Adipose tissue (tissue), 3 donors: ENCODE measurements around the gene RPS6KA2. TPM values are rescaled to one million over a fixed set of nuclear protein-coding genes. Genes with fewer than 3 reads are reported as not detected.
"Not testable (repeated sequence)": the region's sequence is repeated elsewhere in the genome, so short reads cannot be mapped to it uniquely, and the experiment has no call there.

Experiments
- H3K27ac ChIP-seq: one replicate; pipeline ENCODE4 v1.5.1; 2013; ENCODE audit warnings: low read depth, low read length
- WGBS, 3 donors: extraction: QIAGEN DNeasy Blood & Tissue Kit; methylation state at CpG; one replicate each; pipeline ENCODE4 v1.1.7; 2013; 5-methylcytosine and 5-hydroxymethylcytosine counted together
- polyA plus RNA-seq, 3 donors: library from polyadenylated mRNA; stranded (reverse); fragments of 200-250 nt; gene quantifications; one replicate each; pipeline ENCODE4 v1.2.3, GENCODE V29; 2013
- donor health status: healthy with polysubstance abuse.
- donor health status: Bipolar disorder and iron deficiency.
- donor health status: healthy.

Gene RPS6KA2
- polyA plus RNA-seq, 3 donors: 15.8 to 31.8 (median 23.5) TPM

DNA sequence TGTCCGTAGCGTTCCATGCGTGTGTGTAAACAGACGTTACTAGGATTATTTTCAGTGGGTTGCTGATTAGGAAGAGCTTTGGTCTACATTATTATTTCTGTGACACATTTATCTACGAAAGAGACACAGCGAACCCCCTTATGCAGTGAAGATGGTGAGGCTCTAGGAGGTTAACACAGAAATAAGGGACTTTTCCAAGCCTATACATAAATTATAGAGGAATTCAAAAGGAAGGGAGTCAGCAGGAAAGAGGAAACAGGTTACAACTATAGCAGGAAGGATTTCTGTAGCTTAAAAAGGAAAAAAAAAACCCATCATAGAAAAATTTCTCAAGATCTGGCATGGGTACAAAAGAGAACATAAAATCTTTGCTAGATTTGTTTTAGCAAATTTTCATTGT, 12.9 kb upstream of the RPS6KA2 start:
- no peak overlapping the region for H3K27ac ChIP-seq
- WGBS, 3 donors: 75 to 79% (median 77%) methylated on average over 6 of the region's 6 CpGs

DNA sequence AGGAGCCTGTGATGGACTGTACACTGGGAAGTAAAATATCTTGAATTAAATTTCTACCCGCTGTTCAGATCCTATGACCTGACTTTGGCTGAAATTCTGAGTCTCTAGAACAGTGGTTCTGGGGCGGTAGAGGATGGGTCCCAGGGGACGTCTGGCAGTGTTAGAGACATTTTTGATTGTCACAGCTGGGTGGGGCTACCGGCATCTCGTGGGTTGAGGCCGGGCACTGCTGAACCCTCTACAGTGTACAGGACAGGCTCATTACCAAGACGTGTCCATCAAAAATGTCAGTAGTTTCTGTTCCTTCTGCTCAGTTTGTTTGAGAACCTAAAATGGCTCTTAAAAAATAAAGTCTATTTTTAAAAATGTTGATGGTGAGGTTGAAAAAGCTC, 11.5 kb upstream of the RPS6KA2 start:
- WGBS, 3 donors: 77 to 86% (median 85%) methylated on average over 7 of the region's 7 CpGs
- no peak overlapping the region for H3K27ac ChIP-seq

DNA sequence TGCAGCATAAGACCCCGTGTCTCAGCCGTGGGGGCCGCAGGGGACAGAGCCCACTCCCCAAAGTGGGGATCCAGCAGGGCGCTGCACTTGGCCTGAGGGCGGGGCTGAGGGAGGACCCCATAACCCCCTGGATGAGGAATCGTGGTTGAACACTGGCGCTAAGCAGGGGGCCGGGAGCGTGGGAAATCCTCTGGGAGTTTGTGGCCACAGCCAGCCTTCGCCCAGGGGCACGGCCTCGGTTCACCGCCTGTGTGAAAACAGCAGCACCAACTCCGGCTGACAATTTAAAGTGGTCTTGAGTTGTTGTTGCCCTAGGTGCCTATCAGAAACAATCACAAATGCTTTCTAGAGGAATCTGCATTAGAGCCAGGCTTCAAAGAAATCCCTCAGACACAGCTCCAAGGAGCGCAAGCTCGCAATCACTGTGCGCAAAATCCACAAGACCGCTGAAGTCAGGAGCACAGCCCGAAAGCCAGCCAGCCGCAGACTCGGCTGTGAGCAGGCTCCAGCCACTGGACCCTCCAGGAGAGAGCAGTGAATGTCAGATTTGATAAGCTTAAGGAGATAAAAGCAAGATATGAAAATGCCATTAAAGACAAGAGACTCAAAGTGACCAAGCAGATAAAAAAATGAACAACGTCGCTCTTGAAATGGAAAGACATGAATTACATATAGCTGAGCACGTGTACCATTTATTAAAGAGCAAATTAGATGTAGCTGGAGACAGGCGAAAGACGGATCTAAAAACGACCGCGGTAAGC, 10.9 kb upstream of the RPS6KA2 start:
- 89 to 94% (median 94%) methylated on average over 29 of the region's 29 CpGs for WGBS, 3 donors

DNA sequence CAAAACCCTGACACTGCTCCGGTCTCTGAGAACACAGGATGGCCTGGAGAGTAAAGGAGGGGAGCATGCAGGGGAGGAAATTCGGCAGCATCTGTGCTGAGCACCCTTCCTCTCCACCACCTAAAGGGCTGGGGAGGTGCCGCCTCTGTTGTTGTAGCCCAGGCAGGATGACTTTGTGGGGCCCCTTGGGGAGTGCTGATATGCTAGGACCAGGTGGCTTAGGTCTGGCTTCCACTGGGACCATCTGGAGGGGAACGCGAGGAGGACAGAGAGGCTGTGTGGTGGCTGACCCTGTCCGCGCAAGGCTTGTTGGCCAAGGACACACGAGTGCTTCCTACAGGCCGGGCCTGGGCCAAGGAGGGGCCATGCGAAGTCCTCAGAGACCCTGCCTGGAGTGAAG, 9.9 kb upstream of the RPS6KA2 start:
- WGBS, 3 donors: 67 to 81% (median 76%) methylated on average over 9 to 10 of the region's 10 CpGs
- no peak overlapping the region for H3K27ac ChIP-seq

More for the DNA sequence above, 10.9 kb upstream of the RPS6KA2 start:
- no peak overlapping the region for H3K27ac ChIP-seq

DNA sequence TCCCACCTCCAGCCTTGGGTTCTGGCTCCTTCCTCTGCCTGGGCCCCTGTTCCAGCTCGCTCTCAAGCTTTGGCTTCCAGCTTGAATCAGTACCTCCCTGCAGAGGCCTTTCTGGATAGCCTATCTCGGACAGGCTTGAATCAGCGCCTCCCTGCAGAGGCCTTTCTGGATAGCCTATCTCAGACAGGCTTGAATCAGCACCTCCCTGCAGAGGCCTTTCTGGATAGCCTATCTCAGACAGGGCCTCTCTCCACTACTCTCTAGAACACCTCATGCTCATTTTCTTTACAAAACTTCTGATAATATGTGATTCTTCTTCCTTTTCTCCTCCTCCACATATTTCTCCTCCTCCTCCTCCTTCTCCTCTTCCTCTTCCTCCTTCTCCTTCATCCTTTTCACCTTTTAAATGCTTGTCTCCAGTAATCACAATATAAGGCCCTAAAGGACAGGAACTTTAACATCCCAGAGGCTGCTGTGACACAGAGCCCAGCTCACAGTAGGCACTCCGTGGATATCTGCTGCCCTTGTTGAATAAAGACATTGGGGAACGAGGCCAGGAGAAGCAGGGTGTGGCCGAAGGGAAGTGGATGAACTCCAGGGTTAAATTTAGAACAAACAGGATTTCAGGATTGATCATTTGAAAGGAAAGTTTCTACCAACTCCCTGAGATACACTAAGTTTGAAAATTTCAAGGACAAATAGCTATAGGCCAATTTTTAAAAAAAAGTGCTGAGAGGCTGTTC, 9.3 kb upstream of the RPS6KA2 start:
- H3K27ac ChIP-seq: no peak overlapping the region
- WGBS, 3 donors: 60 to 75% (median 64%) methylated on average over 6 of the region's 6 CpGs

DNA sequence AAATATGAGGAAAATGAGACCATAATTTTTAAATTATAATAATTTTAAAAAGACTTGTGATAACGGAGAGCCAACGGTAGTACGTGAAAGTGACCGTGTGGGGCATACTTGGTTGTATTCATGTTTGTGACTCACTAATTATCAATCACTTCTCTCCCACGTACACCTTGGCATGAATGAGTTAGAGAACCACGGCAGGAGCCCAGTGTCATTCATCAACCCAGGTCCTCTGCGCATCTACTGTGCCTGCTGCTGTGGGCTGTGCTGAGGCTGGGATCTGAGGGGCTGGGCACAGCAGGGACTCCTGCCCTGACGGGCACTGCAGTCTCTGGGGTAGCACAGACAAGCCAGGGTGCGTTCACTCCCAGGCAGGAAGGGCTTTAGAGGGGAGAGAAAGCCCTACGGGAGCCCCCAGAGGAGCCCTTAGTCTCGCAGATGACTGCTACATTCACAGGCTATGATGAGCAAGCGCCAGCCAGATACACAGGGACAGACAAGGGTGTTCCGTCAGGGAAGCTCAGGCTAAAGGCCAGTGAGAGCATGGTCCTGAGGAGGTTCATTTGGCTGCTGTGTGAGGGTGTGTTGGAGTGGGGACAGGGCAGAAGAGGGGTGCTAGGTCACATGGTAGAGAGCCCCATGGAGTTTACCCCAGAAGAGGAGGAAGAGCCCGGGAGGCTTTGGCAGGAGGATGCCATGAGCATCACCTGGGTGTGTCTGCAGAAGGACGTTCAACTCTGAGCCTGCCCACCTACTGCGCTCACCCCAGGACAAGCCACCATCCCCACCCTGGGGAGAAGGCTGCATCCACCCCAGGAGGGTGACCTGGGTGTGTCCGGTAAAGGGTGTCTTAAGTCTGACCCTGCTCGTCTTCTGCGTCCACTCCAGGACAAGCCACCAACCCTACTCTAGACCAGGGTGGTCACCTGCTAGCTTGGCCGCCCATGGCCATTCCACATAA, 8.2 kb upstream of the RPS6KA2 start:
- no peak overlapping the region for H3K27ac ChIP-seq
- WGBS, 3 donors: 81 to 93% (median 93%) methylated on average over 20 of the region's 20 CpGs

DNA sequence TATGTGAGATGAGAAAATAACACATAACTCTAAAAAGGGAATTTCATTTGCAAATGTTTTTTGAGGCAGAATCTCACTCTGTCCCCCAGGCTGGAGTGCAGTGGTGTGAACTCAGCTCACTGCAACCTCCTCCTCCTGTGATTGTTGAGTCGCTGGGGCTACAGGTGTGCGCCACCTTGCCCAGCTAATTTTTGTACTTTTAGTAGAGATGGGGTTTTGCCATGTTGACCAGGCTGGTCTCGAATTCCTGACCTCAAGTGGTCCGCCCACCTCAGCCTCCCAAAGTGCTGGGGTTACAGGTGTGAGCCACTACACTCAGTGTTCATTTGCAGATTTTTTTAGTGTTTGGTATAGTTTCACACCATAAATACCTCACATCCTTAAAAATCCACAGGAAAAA, 7.5 kb upstream of the RPS6KA2 start:
- not testable (repeated sequence) for H3K27ac ChIP-seq
- 85 to 96% (median 96%) methylated on average over 4 of the region's 4 CpGs for WGBS, 3 donors

DNA sequence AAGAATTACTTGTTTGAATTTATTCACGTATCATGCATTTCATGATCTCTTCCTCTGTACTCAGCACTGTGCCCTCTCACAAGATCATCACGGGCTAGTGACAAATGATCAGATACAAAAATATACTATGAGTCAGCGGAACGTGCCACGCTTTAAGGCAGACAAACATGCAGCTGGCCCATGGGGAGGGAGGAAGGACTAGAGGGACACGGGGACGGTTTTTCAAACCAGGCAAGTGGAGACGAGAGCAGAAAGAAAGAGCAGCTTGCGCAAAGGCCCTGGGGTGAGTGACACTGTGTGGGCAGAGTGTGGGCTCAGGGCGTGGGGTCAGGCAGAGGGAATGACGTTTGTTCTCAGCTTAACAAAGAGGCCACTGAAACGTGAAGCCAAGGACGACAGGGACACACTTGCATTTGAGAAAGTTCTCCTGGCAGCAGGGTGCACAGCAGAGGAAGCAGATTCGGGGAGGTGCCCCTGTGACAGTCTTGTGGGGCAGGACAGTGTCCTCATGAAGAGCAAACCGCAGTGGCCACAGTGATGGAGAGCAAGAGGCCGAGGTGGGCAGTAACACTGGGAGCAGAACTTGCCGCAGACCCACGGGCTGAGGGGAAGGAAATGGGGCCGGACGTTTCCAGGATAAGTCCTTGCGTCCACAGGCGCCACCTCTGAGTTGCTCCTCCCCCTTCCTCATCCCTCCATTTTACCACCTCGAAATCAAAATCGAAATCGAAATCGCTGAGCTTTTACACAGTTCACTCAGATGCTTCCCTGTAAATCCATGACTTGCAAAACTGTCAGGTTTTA, 6.9 kb upstream of the RPS6KA2 start:
- 67 to 76% (median 67%) methylated on average over 26 of the region's 26 CpGs for WGBS, 3 donors
- H3K27ac ChIP-seq: no peak overlapping the region

DNA sequence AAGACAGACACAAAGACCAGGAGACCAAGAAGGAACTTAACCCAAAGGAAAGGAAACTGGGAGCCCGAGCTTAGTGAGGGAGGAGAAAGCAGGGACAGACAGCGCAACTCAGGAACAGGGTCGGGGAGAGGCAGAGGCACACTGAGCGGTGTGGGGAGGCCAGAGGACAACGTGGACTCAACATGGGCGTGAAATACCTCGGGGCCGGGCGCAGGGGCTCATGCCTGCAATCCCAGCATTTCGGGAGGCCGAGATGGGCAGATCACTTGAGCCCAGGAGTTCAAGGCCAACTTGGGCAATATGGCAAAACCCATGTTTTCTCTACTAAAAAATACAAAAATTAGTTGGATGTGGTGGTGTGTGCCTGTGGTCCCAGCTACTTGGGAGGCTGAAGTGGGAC, 5.7 kb upstream of the RPS6KA2 start:
- 94 to 95% (median 94%) methylated on average over 11 of the region's 11 CpGs for WGBS, 3 donors
- no peak overlapping the region for H3K27ac ChIP-seq

DNA sequence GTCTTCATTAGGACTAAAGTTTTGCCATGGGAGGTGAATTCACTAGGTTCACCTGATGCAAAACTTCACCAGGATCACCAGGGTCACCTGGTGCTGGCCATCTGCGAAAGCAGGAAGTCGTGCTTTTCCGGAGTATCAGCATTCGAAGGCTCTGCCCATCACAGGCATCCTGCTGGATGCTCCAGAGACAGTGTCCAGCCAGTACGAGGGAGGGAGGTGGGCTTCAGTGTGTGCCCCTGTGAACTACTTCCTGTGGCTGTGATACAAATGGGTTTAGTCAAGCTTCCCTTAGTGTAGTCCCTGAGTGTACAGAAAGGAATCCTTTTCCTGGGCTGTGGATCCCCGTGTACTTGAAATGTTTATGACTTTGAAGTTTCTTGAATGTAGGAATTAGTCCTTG, 3.4 kb upstream of the RPS6KA2 start:
- 66 to 73% (median 72%) methylated on average over 6 of the region's 6 CpGs for WGBS, 3 donors
- H3K27ac ChIP-seq: no peak overlapping the region

DNA sequence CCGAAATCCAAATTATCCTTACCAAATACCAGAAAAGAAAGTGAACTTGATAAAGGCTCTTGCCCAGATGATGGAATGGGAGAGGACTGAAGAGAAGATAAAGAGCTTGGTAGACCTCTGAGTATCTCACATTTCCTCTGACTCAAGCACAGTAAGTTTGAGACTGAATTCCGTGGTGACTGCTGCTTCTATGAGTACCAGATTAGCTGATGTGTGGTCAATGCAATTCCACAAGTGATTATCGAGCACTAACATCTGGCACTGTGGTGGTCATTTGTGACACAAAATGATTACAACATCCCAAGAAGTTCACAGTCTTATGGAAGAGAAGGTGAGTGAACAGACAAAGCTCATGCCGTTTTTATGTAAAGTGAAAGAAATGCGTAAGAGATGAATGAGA, 2.6 kb upstream of the RPS6KA2 start:
- 78 to 87% (median 83%) methylated on average over 5 of the region's 5 CpGs for WGBS, 3 donors
- no peak overlapping the region for H3K27ac ChIP-seq

DNA sequence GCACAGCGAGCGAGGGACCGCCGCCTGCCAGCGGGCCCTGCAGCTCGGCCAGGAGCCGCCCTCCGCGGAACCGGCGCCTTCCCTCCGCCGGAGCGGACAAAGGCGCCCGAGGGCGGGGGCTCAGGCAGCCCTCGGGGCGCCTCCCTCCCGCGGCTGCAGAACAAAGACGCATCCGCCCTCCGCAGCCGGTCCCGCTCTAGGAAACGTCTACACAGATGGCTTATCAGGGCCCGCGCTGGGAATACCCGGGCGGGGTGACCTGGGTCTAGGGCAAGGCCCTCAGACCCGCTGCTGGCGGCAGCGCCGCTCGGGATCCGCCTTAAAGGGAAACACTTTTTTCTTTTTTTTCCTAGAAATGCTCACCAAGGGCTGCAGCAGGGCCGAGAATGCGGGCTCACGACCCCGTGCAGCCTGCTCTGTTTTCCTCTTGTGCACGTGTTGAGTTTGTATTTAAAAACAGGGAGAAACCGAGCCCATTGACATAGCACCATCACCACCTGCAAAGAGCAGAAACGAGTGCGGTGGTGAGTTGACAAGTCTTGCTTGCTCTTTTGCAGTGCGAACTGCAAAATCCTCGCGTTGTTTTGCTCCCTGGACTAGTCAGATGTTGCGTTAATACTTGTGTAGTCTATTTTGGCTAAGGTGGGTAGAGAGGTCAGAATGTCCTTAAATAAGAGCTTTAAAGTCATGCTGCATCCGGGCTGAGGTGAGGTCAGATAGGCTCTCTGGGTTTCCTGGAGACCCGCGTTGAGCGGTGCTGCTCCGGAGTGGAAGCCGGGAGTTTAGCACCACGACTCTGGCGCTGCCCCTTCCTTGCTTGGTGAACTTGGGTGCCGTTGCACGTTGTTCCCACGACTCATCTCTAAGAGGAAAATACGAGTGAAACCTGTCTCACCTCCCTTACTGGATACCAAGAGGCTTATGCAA, 1.1 kb upstream of the RPS6KA2 start:
- no peak overlapping the region for H3K27ac ChIP-seq
- 1% methylated on average over 61 of the region's 61 CpGs for WGBS, 3 donors

DNA sequence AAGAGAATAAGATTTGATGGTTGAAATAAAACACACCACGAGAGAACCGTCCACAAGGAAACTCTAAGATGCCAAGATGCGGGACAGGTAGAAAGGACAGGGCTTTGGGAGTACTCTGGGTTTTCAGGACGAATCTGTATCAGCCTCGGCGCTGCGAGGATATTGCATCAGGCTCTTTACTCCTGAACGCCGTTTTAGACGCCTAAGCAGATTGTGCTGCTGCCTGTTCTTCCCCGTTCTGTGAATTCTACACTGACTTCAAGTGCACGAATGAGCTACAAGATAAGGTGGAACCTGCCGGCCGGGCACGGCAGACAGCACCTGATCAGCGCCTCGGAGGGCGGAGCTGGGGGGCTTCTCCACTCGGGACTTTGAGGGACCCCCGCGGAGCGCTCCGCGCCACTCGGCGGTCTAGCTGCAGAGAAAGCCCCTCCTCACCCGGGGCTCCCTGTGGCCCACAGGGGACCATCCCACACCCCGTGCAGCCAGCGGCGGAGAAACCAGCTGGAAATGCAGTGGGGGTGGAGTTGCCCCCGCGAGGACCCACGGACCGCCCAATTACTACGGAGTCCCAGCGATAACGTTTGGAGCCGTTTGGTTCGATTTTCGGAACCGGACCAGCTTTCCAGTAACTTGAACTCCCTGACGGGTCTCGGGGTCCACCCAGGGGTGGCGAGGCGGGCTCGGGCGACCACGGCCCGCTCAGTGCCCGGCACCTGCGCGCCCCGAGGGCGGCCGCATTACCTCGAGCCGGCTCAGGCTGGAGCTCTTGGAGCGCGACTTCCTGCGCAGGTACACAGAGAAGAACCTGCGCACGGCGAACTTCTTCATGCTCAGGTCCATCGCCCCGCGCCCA, 646 bp downstream of the RPS6KA2 start:
- WGBS, 3 donors: 1 to 2% (median 1%) methylated on average over 62 to 66 of the region's 66 CpGs
- H3K27ac ChIP-seq: no peak overlapping the region

DNA sequence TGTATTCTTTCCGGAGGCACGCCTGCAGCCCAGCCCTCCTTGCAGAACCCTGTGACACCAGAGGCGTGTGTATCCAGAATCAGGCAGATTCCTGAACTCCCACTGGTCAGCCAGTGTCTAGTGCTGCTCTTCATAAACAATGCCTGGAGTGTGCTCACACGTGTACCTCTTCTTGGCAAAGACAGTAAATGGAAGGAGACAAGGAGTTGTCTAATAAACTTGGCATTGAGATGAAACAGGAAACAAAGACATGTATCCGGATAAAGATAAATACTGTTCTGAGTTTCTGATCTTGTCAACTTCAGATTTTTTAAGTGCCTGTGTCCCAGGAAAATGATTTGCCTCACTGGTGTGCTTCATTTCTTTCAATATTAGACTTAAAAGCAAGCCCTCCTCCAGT, 1.7 kb downstream of the RPS6KA2 start:
- 53 to 62% (median 59%) methylated on average over 5 of the region's 5 CpGs for WGBS, 3 donors

DNA sequence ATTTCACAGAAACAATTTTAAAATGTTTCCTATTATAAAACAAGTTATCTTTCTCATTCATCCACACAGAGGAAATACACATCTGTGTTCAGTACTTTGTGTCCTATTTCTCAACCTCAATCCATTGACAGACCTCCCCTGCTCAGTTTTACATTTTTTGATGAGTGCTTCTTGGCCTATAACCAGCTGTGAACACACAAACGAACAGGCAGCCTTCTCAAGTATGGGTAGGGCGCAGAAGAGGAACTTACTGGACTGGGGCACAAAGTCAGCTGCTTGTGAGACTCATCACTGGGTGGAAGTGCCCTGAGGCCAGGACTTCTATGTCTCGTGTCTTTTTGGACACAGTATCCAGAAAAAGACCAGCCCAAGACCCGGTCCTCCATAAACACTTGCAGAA, 2.8 kb downstream of the RPS6KA2 start:
- H3K27ac ChIP-seq: no peak overlapping the region
- 49 to 75% (median 58%) methylated on average over 4 of the region's 4 CpGs for WGBS, 3 donors

More for the DNA sequence above, 1.7 kb downstream of the RPS6KA2 start:
- no peak overlapping the region for H3K27ac ChIP-seq

DNA sequence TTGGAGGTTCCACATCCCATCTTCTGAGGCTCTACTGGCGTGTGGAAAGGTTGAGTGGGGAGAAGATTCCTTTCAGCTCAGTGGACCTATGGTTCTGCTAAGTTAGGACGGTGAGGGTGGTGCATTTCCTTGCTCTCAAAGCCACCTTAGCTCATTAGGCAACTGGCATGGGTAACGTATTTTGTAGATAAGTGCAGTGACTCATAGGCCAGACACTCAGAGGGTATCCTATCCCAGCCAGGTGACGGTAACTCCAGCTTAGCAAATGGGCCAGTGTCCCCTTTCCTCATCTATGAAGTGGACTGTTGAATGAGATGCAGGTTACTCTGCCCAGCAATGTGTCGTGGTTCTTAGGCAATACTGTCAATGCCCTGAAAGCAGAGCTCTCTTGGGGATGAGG, 3.7 kb downstream of the RPS6KA2 start:
- 81 to 82% (median 81%) methylated on average over 5 of the region's 5 CpGs for WGBS, 3 donors
- no peak overlapping the region for H3K27ac ChIP-seq
